NCI-H82 treated with DMSO at 0.1 percent for 48 hours (cell line): ENCODE data around the gene HGS.

Experiments used
- DNase-seq: peaks from one replicate; lab custom pipeline; 2025; ENCODE audit not compliant: unreplicated experiment; lab: John Stamatoyannopoulos, UW

HGS gene

DNA sequence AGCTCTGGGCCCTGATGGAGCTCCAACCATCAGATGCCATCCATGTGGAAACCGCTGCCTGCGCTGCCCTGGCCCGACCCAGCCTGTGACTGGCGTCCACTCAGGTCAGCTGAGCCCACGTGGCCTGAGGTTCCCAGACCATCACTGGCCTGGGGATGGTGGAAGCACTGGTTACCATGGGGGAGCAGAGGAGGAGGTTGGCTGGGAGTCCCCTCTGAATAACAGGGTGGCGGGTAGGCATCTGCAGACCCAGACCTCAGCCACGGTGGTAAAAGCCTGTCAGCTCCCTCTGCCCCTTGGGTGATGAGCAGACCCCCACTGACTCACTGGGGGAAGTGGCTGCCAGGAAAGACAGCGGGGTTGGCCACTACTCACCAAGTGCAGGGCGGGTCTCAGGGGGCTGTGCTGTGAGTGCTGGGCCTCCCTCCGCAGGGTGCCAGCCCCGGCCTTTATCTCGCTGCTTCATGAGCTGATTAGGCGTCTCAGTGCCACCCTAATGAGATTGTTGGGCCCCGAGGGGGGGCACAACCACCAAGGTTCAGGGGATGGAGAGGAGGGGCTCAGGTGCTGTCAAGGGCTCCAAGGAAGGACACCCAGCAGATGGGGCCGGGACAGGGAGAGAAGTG lies 27.6 kb upstream of the HGS start, which contains the start of gene PDE6G:
PDE6G (minus strand) TSS at position 425 of the 626 bp plus-strand sequence. CDS start 3,237 bp downstream, outside the sequence.
- peak; percentile 93 for DNase-seq

DNA sequence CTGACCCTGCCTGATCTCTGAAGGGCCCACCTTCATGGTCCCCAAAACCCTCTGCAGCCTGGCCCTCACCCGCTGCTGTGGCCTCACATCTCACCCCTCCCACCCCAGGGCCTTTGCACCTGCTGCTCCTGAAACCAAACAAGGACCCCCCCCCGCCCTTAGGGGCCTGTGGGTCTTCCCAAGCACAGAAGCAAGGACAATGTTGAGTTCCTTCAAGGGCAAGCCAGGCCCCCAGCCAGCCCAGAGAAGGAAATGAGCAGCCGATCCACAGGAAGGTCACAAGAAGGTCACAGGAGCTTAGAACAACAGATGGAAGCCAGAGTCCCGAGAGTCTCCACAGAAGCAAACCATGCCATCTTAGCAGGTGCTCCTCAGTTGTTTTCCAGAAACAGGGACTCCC lies 27.0 kb upstream of the HGS start:
- peak; percentile 74 for DNase-seq

- DNase-seq = no peak
Measured at GRCh38 chr17:81659038-81659437, 24.8 kb upstream of the HGS start.

DNA sequence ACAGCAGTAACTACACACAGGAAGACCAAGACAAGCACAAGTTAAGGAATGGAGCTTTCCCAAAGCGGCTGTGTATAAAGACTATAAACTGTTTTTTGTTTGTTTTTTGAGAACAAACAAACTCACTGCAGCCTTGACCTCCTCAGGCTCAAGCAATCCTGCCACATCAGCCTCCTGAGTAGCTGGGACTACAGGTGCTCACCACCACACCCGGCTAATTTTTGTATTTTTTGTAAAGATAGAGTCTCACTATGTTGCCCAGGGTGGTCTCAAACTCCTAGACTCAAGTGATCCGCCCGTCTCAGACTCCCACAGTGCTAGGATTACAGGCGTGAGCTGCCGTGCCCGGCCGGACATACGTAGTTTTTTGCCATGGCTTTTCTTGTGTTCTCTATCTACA lies 23.4 kb upstream of the HGS start:
- no peak for DNase-seq

- no peak for DNase-seq
Measured at GRCh38 chr17:81662002-81662401, 21.8 kb upstream of the HGS start.

DNA sequence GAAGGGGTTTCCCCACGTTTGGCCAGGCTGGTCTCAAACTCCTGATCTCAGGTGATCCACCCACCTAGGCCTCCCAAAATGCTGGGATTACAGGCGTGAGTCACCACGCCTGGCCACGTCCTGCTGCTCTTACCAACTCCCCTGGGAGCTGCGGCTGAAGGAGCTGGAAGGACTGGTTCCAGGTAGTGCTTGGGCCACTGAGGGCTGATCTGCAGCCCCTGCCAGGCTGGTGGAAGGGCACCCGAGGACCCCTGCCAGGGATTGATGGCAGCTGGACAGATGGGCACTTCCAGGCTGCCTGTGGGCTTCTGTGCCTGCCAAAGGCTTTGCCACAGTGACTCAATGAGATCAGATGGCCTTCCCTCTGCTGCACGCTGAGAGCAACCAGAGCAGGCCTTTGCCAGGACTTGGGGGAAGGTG lies 19.8 kb upstream of the HGS start:
- DNase-seq = no peak

- no peak for DNase-seq
Measured at GRCh38 chr17:81665205-81666091, 18.4 kb upstream of the HGS start.

- no peak for DNase-seq
Measured at GRCh38 chr17:81666092-81666341, 17.8 kb upstream of the HGS start.

- DNase-seq = peak; percentile 89
Measured at GRCh38 chr17:81666342-81667191, 17.2 kb upstream of the HGS start, which contains the start of the genes CCDC137 and OXLD1. CCDC137 (plus strand) TSS chr17:81666737; CDS start chr17:81666767, 30 bp downstream. OXLD1 (minus strand) TSS chr17:81666605; CDS start chr17:81666577, 28 bp downstream.

- DNase-seq = no peak
Measured at GRCh38 chr17:81667754-81668153, 16.1 kb upstream of the HGS start.

GRCh38 chr17:81672504-81672903 lies 11.3 kb upstream of the HGS start:
- no peak for DNase-seq

DNA sequence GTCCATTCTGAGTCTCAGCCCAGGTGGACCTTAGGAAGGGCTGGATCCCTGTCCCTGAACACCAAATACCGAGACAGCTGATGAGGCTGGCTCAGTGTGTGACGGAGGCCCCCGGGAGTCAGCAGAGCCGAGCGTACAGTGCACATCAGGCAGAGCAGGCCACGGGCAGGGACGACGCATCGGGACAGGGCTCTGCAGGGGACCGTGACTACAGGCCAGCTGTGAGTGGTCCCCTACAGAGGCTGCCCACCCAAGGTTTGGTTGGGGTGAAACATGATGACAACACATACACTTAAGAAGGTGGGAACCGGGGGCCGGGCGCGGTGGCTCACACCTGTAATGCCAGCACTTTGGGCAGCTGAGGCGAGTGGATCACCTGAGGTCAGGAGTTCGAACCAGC lies 10.9 kb upstream of the HGS start:
- DNase-seq = no peak

DNA sequence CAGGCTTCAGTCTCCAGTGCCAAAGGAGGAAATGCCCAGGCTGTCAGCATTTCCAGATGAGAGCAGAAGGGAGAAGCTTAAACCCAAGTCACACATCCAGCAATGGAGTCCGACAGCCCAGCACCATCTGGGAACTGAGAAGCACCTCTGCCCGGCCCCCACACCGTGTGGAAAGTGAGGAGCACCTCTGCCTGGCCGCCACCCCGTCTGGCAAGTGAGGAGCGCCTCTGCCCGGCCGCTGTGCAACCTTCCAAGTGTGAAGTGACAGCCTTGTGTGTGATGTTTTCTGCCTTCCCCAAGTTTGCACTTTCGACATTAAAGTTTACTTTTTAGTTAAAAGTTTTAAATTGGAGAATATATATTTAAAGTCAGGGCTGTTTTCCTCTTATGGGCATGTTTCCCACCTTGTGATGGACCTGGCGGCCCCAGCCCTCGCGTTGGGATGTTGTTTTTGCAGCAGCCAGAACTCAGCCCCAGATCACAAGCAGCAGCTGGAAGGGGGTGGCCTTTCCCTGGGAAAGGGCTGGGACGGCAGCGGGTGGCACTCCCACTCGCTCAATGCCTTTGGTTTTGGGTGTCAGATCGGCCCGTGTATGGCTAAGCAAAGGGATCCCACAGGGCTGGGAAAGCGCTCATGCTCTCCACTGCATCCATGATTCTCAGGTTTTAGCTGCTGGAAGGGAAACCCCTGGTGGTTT lies 10.1 kb upstream of the HGS start:
- no peak for DNase-seq

- DNase-seq = peak; percentile 9
Measured at GRCh38 chr17:81675515-81676221, 8.1 kb upstream of the HGS start.

GRCh38 chr17:81676906-81677305 lies 6.9 kb upstream of the HGS start:
- no peak for DNase-seq

DNA sequence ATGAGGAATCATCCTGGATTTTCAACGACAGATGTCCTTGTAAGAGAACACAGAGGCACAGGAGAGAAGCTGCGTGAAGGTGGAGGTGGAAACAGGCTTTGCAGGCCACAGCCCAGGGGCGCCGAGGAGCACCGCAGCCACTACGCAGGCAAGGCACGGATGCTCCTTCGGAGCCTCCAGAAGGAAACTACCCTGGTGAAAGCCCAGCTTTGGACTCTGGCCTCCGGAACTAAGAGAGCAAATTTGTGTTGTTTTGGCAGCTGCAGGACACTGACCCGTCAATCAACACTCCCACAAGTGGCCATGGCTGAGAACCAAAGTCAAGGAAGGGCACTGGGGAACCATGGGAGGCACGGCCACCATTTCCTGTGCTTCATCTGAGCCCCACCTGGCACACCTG lies 3.7 kb upstream of the HGS start:
- DNase-seq = no peak

DNA sequence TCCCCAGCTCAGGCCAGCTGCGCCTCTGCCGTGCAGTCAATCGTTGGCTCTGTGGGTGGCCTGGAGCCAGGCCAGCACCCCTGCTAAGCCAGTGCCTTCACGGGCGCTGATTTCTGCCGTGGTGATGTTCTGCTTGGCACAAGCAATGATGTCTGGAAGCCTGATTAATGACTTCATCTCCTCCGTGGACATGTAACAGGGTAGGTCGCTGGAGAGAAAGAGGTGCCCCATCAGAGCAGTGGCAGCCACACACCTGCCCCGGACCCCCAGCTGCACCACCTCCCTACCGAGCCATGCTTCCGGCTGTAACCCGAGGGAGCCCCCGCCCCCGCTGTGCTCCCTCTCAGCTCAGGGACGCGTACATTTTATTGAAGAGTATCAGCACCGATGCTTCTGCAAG lies 2.1 kb upstream of the HGS start:
- no peak for DNase-seq

DNA sequence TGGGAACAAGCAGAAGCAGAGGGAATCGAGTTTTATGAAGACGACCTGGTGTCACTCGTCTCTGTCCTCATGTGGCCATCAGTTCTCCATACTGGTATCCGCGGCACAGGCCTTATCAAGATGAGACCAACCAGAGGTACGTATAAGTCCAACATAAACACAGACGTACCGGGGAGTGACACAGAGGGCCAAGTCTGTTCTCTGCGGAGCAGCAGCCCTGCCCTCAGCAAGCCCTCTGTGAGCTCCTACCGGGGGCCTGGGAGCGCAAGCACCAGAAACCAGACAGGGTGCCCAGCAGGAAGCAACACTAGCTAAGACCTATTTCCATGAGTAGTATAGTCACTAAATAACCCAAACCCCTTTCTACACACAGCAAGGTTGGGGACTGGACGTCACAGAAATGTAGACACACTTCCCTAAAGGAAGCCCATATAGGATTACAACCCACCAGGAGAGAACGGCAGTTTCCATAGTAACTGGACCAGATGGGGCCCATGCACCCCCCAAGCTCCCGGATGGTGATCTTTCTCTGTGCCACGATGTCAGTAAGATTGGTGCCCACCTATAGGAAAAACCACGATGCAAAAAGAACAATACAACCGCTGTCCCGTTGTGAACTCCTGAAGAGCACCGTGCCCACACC lies 1.1 kb upstream of the HGS start:
- DNase-seq = no peak

DNA sequence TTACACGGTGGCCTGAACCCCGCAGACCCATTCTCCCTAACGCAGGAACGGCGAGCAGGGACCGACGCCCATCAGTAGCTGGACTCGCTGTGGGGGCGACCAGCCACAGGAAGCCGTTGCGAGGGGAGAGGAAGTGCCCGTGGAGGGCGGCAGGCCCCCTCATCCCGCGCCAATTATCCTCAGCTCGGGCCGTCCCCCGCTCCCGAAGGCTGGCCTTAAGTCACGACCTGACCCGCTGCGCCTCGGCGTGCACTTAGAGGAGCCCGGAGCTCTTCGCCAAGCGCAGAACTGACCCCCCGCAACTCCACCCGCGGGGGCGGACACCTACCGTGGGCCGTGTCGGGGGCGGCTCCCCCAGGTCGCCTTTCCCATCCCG lies 615 bp upstream of the HGS start:
- DNase-seq = no peak

- DNase-seq = no peak
Measured at GRCh38 chr17:81684442-81684911, 666 bp downstream of the HGS start.
